CD14-positive monocyte (primary cell): ENCODE data around the gene KREMEN1. TPM values are rescaled to one million over a fixed set of nuclear protein-coding genes. Genes with fewer than 3 reads are reported as not detected.

Experiments
- DNase-seq, 3 donors: peaks; one replicate each; pipeline ENCODE4 v3.0.0-alpha.2; 2011 to 2022
- H2AFZ ChIP-seq: 2 replicates; pipeline ENCODE4 v1.6.0; 2012; ENCODE audit warnings: mild to moderate bottlenecking, low read depth, low read length, inconsistent platforms; ENCODE audit not compliant: insufficient read depth, poor library complexity, severe bottlenecking
- H3K27ac ChIP-seq, 2 donors: 1 replicate in 1 of 2; 2 replicates in 1 of 2; pipeline ENCODE4 v1.5.1; 2012 to 2013; ENCODE audit warnings: low read length in 2 of 2, control low read depth in 1 of 2, inconsistent platforms in 1 of 2, low read depth in 1 of 2, mild to moderate bottlenecking in 1 of 2
- H3K27me3 ChIP-seq, 2 donors: one replicate each; pipeline versions ENCODE4 v1.6.0 to v1.6.1; 2011 to 2013; ENCODE audit warnings: low read length in 2 of 2; ENCODE audit not compliant: control insufficient read depth in 2 of 2, insufficient read depth in 2 of 2
- H3K36me3 ChIP-seq, 2 donors: replicated peaks in 1 of 2; 1 replicate in 1 of 2; 2 replicates in 1 of 2; pipeline versions ENCODE4 v1.5.1 to v1.6.1; 2012 to 2013; ENCODE audit warnings: low read length in 2 of 2, control low read depth in 1 of 2, inconsistent platforms in 1 of 2, mild to moderate bottlenecking in 1 of 2; ENCODE audit not compliant: insufficient read depth in 2 of 2, control insufficient read depth in 1 of 2
- H3K4me1 ChIP-seq, 2 donors: 1 replicate in 1 of 2; 2 replicates in 1 of 2; pipeline versions ENCODE4 v1.5.1 to v1.6.1; 2012 to 2013; ENCODE audit warnings: low read length in 2 of 2, control low read depth in 1 of 2, inconsistent platforms in 1 of 2, mild to moderate bottlenecking in 1 of 2, moderate library complexity in 1 of 2; ENCODE audit not compliant: insufficient read depth in 2 of 2, control insufficient read depth in 1 of 2
- H3K4me2 ChIP-seq: replicated peaks from 2 replicates; pipeline ENCODE3; 2012; ENCODE audit warnings: low read length, moderate library complexity, mild to moderate bottlenecking; ENCODE audit not compliant: poor library complexity, severe bottlenecking; ENCODE audit errors: extremely low read depth
- H3K4me3 ChIP-seq, 3 experiments: fragments of 200-600 bp in 1 of 3; sonication (generic) in 1 of 3; replicated peaks in 1 of 3; 1 replicate in 2 of 3; 2 replicates in 1 of 3; pipeline ENCODE4 v1.5.1; 2011 to 2013; ENCODE audit warnings: low read length in 3 of 3, mild to moderate bottlenecking in 3 of 3, control low read depth in 2 of 3, low read depth in 2 of 3, inconsistent platforms in 1 of 3, moderate library complexity in 1 of 3
- H3K79me2 ChIP-seq: 2 replicates; pipeline ENCODE4 v1.6.0; 2012; ENCODE audit warnings: mild to moderate bottlenecking, control low read depth, inconsistent platforms, low read length, moderate library complexity; ENCODE audit not compliant: insufficient read depth
- H3K9ac ChIP-seq: 2 replicates; pipeline ENCODE4 v1.6.0; 2017; ENCODE audit warnings: low read length, mild to moderate bottlenecking; ENCODE audit not compliant: insufficient read depth, poor library complexity, severe bottlenecking
- H3K9me3 ChIP-seq, 2 donors: replicated peaks in 1 of 2; 1 replicate in 1 of 2; 2 replicates in 1 of 2; pipeline versions ENCODE4 v1.5.1 to v1.6.1; 2012 to 2013; ENCODE audit warnings: low read length in 2 of 2, control low read depth in 1 of 2; ENCODE audit not compliant: control insufficient read depth in 1 of 2, insufficient read depth in 1 of 2
- H4K20me1 ChIP-seq: 2 replicates; pipeline ENCODE4 v1.6.0; 2012; ENCODE audit warnings: mild to moderate bottlenecking, low read length, control low read depth, moderate library complexity; ENCODE audit not compliant: insufficient read depth
- H3K27ac Mint-ChIP-seq, 7 donors: one replicate each; pipeline ENCODE4 v1.8.0; 2020; ENCODE audit warnings: mild to moderate bottlenecking in 7 of 7, mixed read lengths in 7 of 7, moderate library complexity in 6 of 7, inconsistent platforms in 2 of 7
- H3K27me3 Mint-ChIP-seq, 3 donors: one replicate each; pipeline ENCODE4 v1.8.0; 2021 to 2022; ENCODE audit warnings: low read depth in 3 of 3, mild to moderate bottlenecking in 3 of 3, mixed read lengths in 3 of 3, moderate library complexity in 3 of 3, inconsistent platforms in 1 of 3
- H3K36me3 Mint-ChIP-seq, 2 donors: one replicate each; pipeline ENCODE4 v1.8.0; 2020; ENCODE audit warnings: mixed read lengths in 2 of 2, inconsistent platforms in 1 of 2, mild to moderate bottlenecking in 1 of 2
- H3K4me1 Mint-ChIP-seq: one replicate; pipeline ENCODE4 v1.8.0; 2020; ENCODE audit warnings: mild to moderate bottlenecking, mixed read lengths
- H3K4me3 Mint-ChIP-seq, 2 donors: one replicate each; pipeline ENCODE4 v1.8.0; 2020; ENCODE audit warnings: mild to moderate bottlenecking in 2 of 2, mixed read lengths in 2 of 2, moderate library complexity in 1 of 2
- H3K9me3 Mint-ChIP-seq, 7 donors: one replicate each; pipeline ENCODE4 v1.8.0; 2020 to 2022; ENCODE audit warnings: mixed read lengths in 7 of 7, mild to moderate bottlenecking in 6 of 7, moderate library complexity in 6 of 7, inconsistent platforms in 2 of 7
- WGBS: methylation state at CpG from one replicate; pipeline ENCODE4 v1.1.5; 2013; ENCODE audit warnings: missing lambda C conversion rate; ENCODE audit not compliant: insufficient coverage; 5-methylcytosine and 5-hydroxymethylcytosine counted together
- intact Hi-C, 2 donors: fragments of 100-400 bp; cut with micrococcal nuclease; formaldehyde crosslinking; loops; one replicate each; pipeline versions ENCODE4 v1.15.0 to v1.15.1; 2023
- polyA plus RNA-seq, 3 donors: library from polyadenylated mRNA; depleted of rRNA in 1 of 3; unstranded in 2 of 3; stranded (reverse) in 1 of 3; fragments of 300-500 nt in 2 of 3; fragments of >200 nt in 1 of 3; fragmentation: Illumina TruSeq in 2 of 3; gene quantifications; 1 replicate in 2 of 3; 2 replicates in 1 of 3; pipeline ENCODE4 v1.2.3, GENCODE V29; 2012 to 2021
- TF ChIP-seq, protein P1 (sequence below): fragments of 200-600 bp; IDR thresholded peaks from one replicate; pipeline ENCODE4 v1.8.0; 2022; ENCODE audit warnings: antibody characterized with exemption, mild to moderate bottlenecking

KREMEN1 gene
- polyA plus RNA-seq, 3 donors = 0.47 to 1.6 (median 0.69) TPM

DNA sequence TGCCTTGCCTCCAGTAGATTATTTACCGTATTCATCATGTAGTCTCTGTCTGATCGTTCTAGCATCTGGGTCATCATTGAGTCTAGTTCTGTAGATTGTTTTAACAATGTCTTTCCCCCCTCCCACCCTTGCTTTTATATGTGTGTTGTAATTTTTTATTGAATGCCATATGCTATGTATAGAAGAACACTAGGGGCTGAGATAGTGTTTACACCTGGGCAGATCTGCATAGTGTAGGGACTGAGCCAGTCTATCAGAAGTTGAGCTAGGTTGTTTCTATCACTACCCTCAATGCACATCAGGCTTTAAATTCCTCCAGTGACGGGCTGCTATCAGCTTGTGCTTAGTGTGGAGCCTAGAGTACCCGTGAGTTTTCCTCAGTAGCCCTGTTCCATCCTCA lies 61.6 kb downstream of the KREMEN1 start:
- no peak overlapping the region for H3K27ac Mint-ChIP-seq
- Histone ChIP-seq H3K4me1 (no peaks in the 10 kb centered on the region), H3K79me2 (no peaks in the 10 kb centered on the region), H3K36me3 (no peaks in the 10 kb centered on the region), H3K4me2 (no peak overlapping the region), H4K20me1 (no peaks in the 10 kb centered on the region), H3K9ac (no peak overlapping the region), H3K4me3 (no peak overlapping the region), H3K27ac (no peak overlapping the region), H2AFZ (no peak overlapping the region), H3K27me3 (no peaks in the 10 kb centered on the region), H3K9me3 (no peaks in the 10 kb centered on the region)
- WGBS = 100% methylated on average over 1 of the region's 4 CpGs
- TF ChIP-seq, protein P1, sequence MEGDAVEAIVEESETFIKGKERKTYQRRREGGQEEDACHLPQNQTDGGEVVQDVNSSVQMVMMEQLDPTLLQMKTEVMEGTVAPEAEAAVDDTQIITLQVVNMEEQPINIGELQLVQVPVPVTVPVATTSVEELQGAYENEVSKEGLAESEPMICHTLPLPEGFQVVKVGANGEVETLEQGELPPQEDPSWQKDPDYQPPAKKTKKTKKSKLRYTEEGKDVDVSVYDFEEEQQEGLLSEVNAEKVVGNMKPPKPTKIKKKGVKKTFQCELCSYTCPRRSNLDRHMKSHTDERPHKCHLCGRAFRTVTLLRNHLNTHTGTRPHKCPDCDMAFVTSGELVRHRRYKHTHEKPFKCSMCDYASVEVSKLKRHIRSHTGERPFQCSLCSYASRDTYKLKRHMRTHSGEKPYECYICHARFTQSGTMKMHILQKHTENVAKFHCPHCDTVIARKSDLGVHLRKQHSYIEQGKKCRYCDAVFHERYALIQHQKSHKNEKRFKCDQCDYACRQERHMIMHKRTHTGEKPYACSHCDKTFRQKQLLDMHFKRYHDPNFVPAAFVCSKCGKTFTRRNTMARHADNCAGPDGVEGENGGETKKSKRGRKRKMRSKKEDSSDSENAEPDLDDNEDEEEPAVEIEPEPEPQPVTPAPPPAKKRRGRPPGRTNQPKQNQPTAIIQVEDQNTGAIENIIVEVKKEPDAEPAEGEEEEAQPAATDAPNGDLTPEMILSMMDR = no peak
- no peak overlapping the region for H3K4me3 Mint-ChIP-seq
- peaks cover 3 to 8% (median 4%) of the 10 kb centered on the region in 3 donors for H3K27me3 Mint-ChIP-seq
- H3K9me3 Mint-ChIP-seq = peaks cover 0 to 7% (median 4%) of the 10 kb centered on the region in 7 donors
- peaks cover 8% of the 10 kb centered on the region for H3K4me1 Mint-ChIP-seq
- DNase-seq = no peak
- intact Hi-C loops = no loop called here
- H3K36me3 Mint-ChIP-seq = no peaks in the 10 kb centered on the region

DNA sequence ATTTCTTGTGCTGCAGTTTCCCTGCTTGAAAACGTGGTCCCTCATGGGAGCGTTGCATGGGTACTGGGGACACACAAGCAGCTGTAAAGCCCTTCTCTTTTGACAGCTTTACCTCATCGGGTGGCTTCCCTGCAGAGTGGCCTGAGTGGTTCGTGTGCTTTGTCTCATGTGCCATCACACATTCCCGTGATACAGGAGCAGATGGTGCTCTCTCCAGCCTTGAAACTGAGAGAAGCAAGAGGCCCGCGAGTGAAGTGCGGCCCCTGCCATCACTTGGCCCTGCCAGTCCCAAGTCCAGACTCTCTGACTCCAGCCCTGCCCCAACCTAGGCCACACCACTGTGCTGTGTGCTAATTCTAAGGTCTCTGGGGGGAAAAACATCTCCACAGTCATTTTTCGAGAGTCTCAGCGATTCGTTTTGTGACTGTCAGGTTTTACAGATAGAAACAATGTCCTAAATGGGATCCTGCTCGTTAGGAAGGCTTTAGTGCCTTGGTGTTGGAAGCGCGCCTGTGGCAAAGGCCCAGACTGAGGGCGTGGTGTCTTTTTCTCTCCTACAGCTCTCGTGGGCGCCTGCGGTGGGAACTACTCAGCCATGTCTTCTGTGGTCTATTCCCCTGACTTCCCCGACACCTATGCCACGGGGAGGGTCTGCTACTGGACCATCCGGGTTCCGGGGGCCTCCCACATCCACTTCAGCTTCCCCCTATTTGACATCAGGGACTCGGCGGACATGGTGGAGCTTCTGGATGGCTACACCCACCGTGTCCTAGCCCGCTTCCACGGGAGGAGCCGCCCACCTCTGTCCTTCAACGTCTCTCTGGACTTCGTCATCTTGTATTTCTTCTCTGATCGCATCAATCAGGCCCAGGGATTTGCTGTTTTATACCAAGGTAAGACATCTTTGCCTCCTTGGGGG lies 64.2 kb downstream of the KREMEN1 start:
- no peak overlapping the region for H2AFZ ChIP-seq

More for the DNA sequence above, 64.2 kb downstream of the KREMEN1 start:
- no peak for DNase-seq
- 94% methylated on average over 26 of the region's 31 CpGs for WGBS
- Mint-ChIP-seq H3K4me3 (no peak overlapping the region), H3K36me3 (no peaks in the 10 kb centered on the region), H3K4me1 (peaks cover 13% of the 10 kb centered on the region), H3K27ac (peak overlapping the region in 1 of 7 donors; percentile 51), H3K9me3 (peaks cover 0 to 7% (median 4%) of the 10 kb centered on the region in 7 donors), H3K27me3 (peaks cover 3 to 8% (median 3%) of the 10 kb centered on the region in 3 donors)
- no peak overlapping the region for H3K4me3 ChIP-seq
- H3K27me3 ChIP-seq = no peaks in the 10 kb centered on the region
- H3K79me2 ChIP-seq = no peaks in the 10 kb centered on the region
- no peak overlapping the region for H3K27ac ChIP-seq
- H3K9ac ChIP-seq = no peak overlapping the region
- no peaks in the 10 kb centered on the region for H4K20me1 ChIP-seq
- no peaks in the 10 kb centered on the region for H3K36me3 ChIP-seq
- no peak overlapping the region for H3K4me2 ChIP-seq
- intact Hi-C loops = no loop called here
- H3K4me1 ChIP-seq = no peaks in the 10 kb centered on the region
- no peaks in the 10 kb centered on the region for H3K9me3 ChIP-seq
- TF ChIP-seq, protein P1 = no peak
